Esophagus squamous epithelium (tissue), 5 donors: ENCODE results near the gene VNN1. TPM values are rescaled to one million over a fixed set of nuclear protein-coding genes. Genes with fewer than 3 reads are reported as not detected.
A peak's percentile ranks its signal among the peaks of the same experiment; 100 is the strongest.

ENCODE experiments used
- DNase-seq: peaks from one replicate; lab custom pipeline; 2025; lab: John Stamatoyannopoulos, UW
- H3K27ac ChIP-seq, 4 donors: fragments of 200-600 bp; sonication (generic); one replicate each; pipeline ENCODE4 v1.5.1; 2016 to 2019; ENCODE audit warnings: mild to moderate bottlenecking in 1 of 4
- H3K27me3 ChIP-seq, 4 donors: fragments of 200-600 bp; sonication (generic); 1 replicate in 3 of 4; 2 replicates in 1 of 4; pipeline versions ENCODE4 v1.5.1 to v1.6.0; 2017 to 2021; ENCODE audit warnings: antibody characterized with exemption in 1 of 4
- H3K36me3 ChIP-seq, 3 donors: fragments of 200-600 bp; sonication (generic); one replicate each; pipeline ENCODE4 v1.5.1; 2016 to 2019
- H3K4me1 ChIP-seq, 3 donors: fragments of 200-600 bp; sonication (generic); one replicate each; pipeline ENCODE4 v1.5.1; 2017 to 2019
- H3K4me3 ChIP-seq, 4 donors: fragments of 200-600 bp; sonication (generic); 1 replicate in 3 of 4; 2 replicates in 1 of 4; pipeline ENCODE4 v1.5.1; 2016 to 2019; ENCODE audit warnings: mild to moderate bottlenecking in 2 of 4, moderate library complexity in 1 of 4
- H3K9me3 ChIP-seq, 3 donors: fragments of 200-600 bp; sonication (generic); one replicate each; pipeline ENCODE4 v1.5.1; 2016 to 2019
- POLR2A ChIP-seq, 4 donors: fragments of 450-650 bp; IDR thresholded peaks; one replicate each; pipeline ENCODE4 v1.6.1; 2017; ENCODE audit warnings: antibody characterized with exemption in 4 of 4, mild to moderate bottlenecking in 4 of 4, moderate library complexity in 3 of 4
- WGBS, 2 donors: methylation state at CpG; one replicate each; pipeline ENCODE4 v1.1.5; 2018; 5-methylcytosine and 5-hydroxymethylcytosine counted together
- intact Hi-C: fragments of 100-400 bp; cut with DNase I; formaldehyde crosslinking; loops from one replicate; pipeline ENCODE4 v1.15.0; 2022
- total RNA-seq, 4 donors: library from RNA; depleted of rRNA; stranded (reverse); fragments of >200 nt; gene quantifications; one replicate each; pipeline ENCODE4 v1.1.0, GENCODE V29; 2016
- TF ChIP-seq, protein P1 (sequence below), 6 experiments: fragments of 450-650 bp in 4 of 6; fragments of 200-600 bp in 2 of 6; sonication (generic) in 2 of 6; IDR thresholded peaks; one replicate each; pipeline ENCODE4 v1.5.1; 2016 to 2019; ENCODE audit warnings: antibody characterized with exemption in 6 of 6, mild to moderate bottlenecking in 4 of 6, moderate library complexity in 4 of 6
- donor health status: DM: yes; HTN: yes; CAD: no.

The VNN1 gene, protein sequence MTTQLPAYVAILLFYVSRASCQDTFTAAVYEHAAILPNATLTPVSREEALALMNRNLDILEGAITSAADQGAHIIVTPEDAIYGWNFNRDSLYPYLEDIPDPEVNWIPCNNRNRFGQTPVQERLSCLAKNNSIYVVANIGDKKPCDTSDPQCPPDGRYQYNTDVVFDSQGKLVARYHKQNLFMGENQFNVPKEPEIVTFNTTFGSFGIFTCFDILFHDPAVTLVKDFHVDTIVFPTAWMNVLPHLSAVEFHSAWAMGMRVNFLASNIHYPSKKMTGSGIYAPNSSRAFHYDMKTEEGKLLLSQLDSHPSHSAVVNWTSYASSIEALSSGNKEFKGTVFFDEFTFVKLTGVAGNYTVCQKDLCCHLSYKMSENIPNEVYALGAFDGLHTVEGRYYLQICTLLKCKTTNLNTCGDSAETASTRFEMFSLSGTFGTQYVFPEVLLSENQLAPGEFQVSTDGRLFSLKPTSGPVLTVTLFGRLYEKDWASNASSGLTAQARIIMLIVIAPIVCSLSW
- 1 to 10 TPM; 1.1 to 5.4 (median 2.1) TPM for total RNA-seq

DNA sequence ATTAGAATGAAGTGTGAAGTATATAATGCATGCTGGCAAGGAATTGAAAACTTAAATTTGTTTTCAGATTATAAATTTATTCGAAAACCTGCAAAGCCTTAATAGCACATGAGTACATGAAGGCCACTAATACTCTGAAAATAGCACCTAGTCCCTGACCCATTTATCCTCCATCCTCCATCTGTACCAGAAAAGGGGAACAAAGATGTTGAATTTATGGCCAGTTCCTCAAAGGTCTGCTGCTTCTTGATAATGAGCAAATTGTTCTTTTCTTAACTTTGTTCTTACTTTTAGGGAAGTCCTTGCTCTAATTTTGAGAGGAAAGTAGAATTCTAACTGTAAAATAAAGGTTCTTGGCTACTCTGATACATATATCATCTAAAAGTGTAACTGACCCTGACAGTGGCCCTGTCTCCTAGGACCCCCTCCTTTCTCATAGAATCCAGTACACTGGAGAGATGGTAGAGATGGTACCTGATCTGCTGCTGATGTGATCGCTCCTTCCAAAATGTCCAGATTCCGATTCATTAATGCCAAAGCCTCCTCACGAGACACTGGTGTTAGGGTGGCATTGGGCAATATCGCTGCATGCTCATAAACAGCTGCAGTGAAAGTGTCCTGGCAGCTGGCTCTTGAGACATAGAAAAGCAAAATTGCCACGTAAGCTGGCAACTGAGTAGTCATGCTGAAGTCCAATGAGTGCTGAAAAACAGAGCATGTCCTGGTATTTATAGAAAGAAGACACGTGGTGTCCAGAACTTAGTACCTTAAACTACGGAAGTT is at the start of gene VNN1:
Gene VNN1, minus strand, starts transcription at position 704 of the 783 bp plus-strand sequence. Its CDS starts 20 bp downstream, at position 684.
- Histone ChIP-seq H3K9me3 (no peaks in the 10 kb centered on the region), H3K4me1 (no peaks in the 10 kb centered on the region), H3K4me3 (no peak within 1 kb of the TSS), H3K36me3 (no peaks in the 10 kb centered on the region), H3K27ac (peak within 1 kb of the TSS in 3 of 4 donors; percentile 19 to 51 (median 42)), H3K27me3 (no peaks in the 10 kb centered on the region)
- TF ChIP-seq POLR2A (IDR thresholded peaks at IDR 0.05) = no peak
- TF ChIP-seq, protein P1, sequence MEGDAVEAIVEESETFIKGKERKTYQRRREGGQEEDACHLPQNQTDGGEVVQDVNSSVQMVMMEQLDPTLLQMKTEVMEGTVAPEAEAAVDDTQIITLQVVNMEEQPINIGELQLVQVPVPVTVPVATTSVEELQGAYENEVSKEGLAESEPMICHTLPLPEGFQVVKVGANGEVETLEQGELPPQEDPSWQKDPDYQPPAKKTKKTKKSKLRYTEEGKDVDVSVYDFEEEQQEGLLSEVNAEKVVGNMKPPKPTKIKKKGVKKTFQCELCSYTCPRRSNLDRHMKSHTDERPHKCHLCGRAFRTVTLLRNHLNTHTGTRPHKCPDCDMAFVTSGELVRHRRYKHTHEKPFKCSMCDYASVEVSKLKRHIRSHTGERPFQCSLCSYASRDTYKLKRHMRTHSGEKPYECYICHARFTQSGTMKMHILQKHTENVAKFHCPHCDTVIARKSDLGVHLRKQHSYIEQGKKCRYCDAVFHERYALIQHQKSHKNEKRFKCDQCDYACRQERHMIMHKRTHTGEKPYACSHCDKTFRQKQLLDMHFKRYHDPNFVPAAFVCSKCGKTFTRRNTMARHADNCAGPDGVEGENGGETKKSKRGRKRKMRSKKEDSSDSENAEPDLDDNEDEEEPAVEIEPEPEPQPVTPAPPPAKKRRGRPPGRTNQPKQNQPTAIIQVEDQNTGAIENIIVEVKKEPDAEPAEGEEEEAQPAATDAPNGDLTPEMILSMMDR (IDR thresholded peaks at IDR 0.05) = no peak
- no peak for DNase-seq
- intact Hi-C loops = no loop called here
- 80 to 82% methylated on average over 7 to 8 of the region's 8 CpGs for WGBS, 2 donors

DNA sequence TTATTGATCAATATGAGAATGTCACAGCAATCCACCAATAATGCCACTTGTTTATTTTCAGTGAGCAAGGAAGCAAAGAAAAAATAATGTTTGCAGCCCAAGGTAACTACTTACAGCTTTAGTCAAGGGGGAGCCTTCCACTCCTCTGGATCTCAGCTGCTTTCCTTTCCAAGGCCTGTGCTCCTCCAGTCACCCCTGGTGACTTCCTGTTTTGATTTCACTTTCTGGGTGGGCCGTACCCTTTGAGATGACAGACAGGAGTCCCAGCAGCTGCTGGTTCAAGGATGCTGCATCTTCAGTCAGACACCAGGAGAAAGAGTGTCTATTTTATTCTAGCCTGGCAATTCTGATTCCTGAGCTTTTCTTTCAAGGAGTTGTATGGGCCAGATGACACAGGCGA is 49.4 kb upstream of the VNN1 start:
- intact Hi-C loops = no loop called here
- no peak for TF ChIP-seq POLR2A (IDR thresholded peaks at IDR 0.05)
- TF ChIP-seq, protein P1 (IDR thresholded peaks at IDR 0.05) = no peak
- Histone ChIP-seq H3K27ac (peak overlapping the region in 1 of 4 donors; percentile 18), H3K27me3 (no peaks in the 10 kb centered on the region), H3K36me3 (no peaks in the 10 kb centered on the region), H3K9me3 (no peaks in the 10 kb centered on the region), H3K4me3 (no peak overlapping the region), H3K4me1 (peaks cover 0 to 12% (median 3%) of the 10 kb centered on the region in 3 donors)
- DNase-seq = no peak
- WGBS, 2 donors = 66 to 77% methylated on average over 2 of the region's 2 CpGs

DNA sequence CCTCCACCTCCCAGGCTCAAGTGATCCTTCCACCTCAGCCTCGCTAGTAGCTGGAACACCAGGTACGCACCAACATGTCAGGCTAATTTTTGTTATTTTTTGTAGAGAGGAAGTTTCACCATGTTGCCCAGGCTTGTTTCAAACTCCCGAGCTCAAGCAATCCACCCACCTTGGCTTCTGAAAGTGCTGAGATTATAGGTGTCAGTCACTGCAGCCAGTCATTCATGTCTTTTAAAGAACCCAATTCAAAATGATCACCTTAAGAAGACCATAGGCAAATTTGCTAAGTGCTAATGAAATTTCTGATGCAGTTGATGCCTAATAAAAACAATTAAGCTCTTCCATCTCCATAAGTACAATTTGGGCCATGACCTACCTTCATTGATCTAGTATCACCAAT is 46.4 kb upstream of the VNN1 start:
- H3K4me3 ChIP-seq = no peak overlapping the region
- peaks cover 0 to 12% (median 3%) of the 10 kb centered on the region in 3 donors for H3K4me1 ChIP-seq
- TF ChIP-seq, protein P1 (IDR thresholded peaks at IDR 0.05) = no peak
- TF ChIP-seq POLR2A (IDR thresholded peaks at IDR 0.05) = no peak
- H3K27ac ChIP-seq = no peak overlapping the region
- H3K27me3 ChIP-seq = no peaks in the 10 kb centered on the region
- WGBS, 2 donors = 52 to 70% methylated on average over 3 of the region's 3 CpGs
- H3K36me3 ChIP-seq = no peaks in the 10 kb centered on the region
- DNase-seq = no peak
- no peaks in the 10 kb centered on the region for H3K9me3 ChIP-seq
- intact Hi-C loops = no loop called here

DNA sequence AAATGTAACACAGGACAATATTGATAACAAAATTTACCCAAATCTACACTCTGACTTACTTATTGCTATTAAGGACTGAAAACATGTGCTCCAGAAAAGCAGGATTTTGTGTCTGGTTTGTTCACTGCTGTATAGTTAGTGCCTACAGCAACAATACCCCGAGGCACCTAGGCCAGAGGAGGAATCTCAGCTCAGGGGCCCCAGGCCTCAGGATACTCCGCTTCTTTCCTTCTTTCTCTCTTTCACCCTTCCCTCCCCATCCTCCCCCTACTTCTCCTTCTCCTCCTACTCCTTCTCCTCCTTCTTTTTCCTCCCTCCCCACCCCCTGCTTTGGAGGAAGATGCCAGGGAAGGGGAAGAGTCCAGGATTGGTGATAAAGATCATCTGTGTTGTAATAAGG is 44.8 kb upstream of the VNN1 start:
- 84 to 88% methylated on average over 2 of the region's 2 CpGs for whole genome bisulfite sequencing, 2 donors
- Histone ChIP-seq H3K9me3 (no peaks in the 10 kb centered on the region), H3K36me3 (no peaks in the 10 kb centered on the region), H3K4me3 (no peak overlapping the region), H3K27ac (no peak overlapping the region), H3K4me1 (peaks cover 0 to 2% (median under 1%) of the 10 kb centered on the region in 3 donors), H3K27me3 (no peaks in the 10 kb centered on the region)
- no peak for DNase-seq
- no peak for TF ChIP-seq POLR2A (IDR thresholded peaks at IDR 0.05)
- TF ChIP-seq, protein P1 (IDR thresholded peaks at IDR 0.05) = no peak
- intact Hi-C loops = no loop called here
